Mucosa of descending colon (tissue), 3 donors: ENCODE data around the gene DLGAP4. TPM values are rescaled to one million over a fixed set of nuclear protein-coding genes. Genes with fewer than 3 reads are reported as not detected.

Source experiments
- ATAC-seq: fragments of 200-7000 bp; cut with Tn5 transposase; one replicate; pipeline ENCODE4 v1.9.1; 2020; ENCODE audit warnings: mild to moderate bottlenecking, moderate library complexity
- DNase-seq, 3 donors: peaks; one replicate each; pipeline ENCODE4 v3.0.0-alpha.2; 2020
- H3K36me3 ChIP-seq: fragments of 200-600 bp; one replicate; pipeline ENCODE4 v1.8.0; 2021; ENCODE audit warnings: low read depth, mild to moderate bottlenecking
- H3K4me1 ChIP-seq: fragments of 200-600 bp; one replicate; pipeline ENCODE4 v1.8.0; 2021; ENCODE audit warnings: low read depth, mild to moderate bottlenecking
- H3K4me3 ChIP-seq: fragments of 200-600 bp; one replicate; pipeline ENCODE4 v1.8.0; 2021; ENCODE audit warnings: mild to moderate bottlenecking
- H3K9me3 ChIP-seq: fragments of 200-600 bp; one replicate; pipeline ENCODE4 v1.8.0; 2021; ENCODE audit warnings: mild to moderate bottlenecking
- intact Hi-C, 2 donors: fragments of 100-400 bp; cut with DNase I in 1 of 2; cut with micrococcal nuclease in 1 of 2; formaldehyde crosslinking; loops; one replicate each; pipeline versions ENCODE4 v1.11.0 to v1.11.1; 2022; cut with DNase I, micrococcal nuclease
- total RNA-seq, 3 donors: library from RNA; stranded (reverse); fragmentation: NEBNext Ultra II Directional in 2 of 3; extraction: Animal tissue kit (Norgen Biotek cat#: 25700) in 2 of 3; gene quantifications; one replicate each; pipeline versions ENCODE4 v1.2.1 to v1.2.4, GENCODE V29; 2021 to 2023
- TF ChIP-seq, protein P1 (sequence below): fragments of 200-600 bp; IDR thresholded peaks from one replicate; pipeline ENCODE4 v1.8.0; 2022; ENCODE audit warnings: antibody characterized with exemption, mild to moderate bottlenecking
- donor health status: DM: no; HTN: no; CAD: no; lungs with moderate emphysema.
- donor health status: DM: no; HTN: no; CAD: no.
- donor health status: DM: no; HTN: yes; CAD: no.

DLGAP4 gene
- total RNA-seq, 3 donors from 2014 or later = 40.0 to 66.3 (median 43.5) TPM

DNA sequence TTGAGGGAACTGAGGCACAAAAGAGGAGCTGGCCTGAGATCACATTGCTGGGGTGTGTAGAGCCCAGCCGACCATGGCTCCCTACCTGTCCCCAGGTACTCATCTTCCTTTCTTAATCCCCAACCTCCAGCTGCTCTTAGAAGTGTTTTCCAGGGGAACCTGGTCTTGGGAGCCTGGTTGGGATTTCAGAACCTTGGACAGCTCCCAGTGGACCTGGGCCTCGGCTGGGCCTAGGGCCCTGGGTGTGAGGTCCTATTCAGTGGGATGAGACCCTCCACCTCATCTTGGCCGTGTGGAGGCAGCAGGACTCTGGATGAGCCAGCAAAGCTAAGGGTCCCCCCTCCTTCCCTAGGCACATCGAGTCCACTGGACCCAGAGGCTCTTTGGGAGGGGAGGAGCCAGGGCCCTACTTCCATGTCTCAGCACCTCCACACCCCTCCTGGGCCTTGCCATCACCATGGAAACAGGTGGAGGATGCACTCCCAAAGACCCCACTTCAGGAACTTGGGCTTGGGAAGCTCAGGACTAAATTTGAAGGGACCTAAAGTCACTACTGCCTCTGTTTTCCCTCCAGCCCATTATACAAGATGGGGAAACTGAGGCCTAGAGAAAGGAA lies 38.5 kb downstream of the DLGAP4 start:
- Histone ChIP-seq H3K36me3 (no peaks in the 10 kb centered on the region), H3K9me3 (no peaks in the 10 kb centered on the region), H3K4me1 (no peaks in the 10 kb centered on the region), H3K4me3 (no peak overlapping the region)
- TF ChIP-seq, protein P1, sequence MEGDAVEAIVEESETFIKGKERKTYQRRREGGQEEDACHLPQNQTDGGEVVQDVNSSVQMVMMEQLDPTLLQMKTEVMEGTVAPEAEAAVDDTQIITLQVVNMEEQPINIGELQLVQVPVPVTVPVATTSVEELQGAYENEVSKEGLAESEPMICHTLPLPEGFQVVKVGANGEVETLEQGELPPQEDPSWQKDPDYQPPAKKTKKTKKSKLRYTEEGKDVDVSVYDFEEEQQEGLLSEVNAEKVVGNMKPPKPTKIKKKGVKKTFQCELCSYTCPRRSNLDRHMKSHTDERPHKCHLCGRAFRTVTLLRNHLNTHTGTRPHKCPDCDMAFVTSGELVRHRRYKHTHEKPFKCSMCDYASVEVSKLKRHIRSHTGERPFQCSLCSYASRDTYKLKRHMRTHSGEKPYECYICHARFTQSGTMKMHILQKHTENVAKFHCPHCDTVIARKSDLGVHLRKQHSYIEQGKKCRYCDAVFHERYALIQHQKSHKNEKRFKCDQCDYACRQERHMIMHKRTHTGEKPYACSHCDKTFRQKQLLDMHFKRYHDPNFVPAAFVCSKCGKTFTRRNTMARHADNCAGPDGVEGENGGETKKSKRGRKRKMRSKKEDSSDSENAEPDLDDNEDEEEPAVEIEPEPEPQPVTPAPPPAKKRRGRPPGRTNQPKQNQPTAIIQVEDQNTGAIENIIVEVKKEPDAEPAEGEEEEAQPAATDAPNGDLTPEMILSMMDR = no peak
- DNase-seq = peak in 2 of 3 donors; percentile 47 to 64
- peak; percentile 38 for ATAC-seq
- intact Hi-C loops = no loop called here

DNA sequence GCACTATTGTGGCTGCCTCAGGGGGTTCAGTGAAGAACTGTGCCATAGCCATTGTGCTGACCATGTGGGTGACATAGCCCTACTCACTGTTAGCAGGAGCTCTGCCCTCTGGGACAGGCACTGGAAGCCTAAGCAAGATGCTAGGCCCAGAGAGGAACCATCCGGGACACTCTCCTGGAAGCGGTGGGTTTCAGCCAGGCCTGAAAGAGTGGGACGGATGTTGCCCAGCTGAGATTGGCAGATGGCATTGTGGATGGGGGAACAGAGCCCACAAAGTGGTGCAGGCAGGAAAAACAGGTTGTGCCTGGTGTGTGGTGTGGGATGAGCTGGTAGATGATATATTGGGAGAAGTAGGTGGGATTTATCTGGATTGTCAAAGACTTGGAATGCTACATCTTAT lies 40.1 kb downstream of the DLGAP4 start:
- Histone ChIP-seq H3K4me1 (no peaks in the 10 kb centered on the region), H3K36me3 (no peaks in the 10 kb centered on the region), H3K4me3 (no peak overlapping the region), H3K9me3 (no peaks in the 10 kb centered on the region)
- TF ChIP-seq, protein P1 = no peak
- DNase-seq (no peak), ATAC-seq (no peak)
- intact Hi-C loops = no loop called here

DNA sequence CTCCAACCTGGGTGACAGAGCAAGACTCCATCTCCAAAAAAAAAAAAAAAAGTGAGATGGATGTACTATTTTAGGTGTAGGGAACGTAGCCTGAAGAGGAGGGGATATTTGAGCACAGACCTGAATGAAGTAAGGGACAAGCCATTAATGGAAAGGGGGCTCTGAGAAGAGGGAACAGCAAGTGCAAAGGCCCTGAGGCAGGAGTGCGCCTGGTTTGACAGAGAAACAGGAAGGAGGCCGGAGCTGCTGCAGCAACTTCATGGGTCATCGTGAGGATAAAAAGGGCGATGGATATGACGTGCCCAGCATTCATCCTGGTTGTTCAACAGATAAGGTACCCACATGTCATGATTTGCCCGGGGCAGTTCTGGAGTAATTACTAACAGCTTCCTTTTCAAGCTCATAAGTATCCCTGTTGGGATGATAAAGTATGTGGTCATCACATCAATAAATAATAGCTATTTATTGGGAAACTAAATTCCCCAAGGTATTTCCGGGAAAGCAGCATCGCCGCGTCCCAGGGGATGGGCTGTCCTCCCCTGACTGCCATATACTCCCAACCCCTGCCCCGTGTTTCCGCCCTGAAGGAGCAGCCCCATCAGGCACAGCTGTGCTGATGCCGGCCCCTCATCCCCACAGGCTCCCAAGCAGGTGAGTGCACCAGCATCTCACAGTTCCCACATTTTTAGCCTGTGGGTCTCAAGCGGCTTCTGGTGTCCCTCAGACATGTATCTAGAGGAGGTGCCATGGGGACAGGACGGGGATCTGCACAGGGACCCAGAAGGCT lies 43.4 kb downstream of the DLGAP4 start:
- no peak for ATAC-seq
- no peaks in the 10 kb centered on the region for H3K4me1 ChIP-seq
- no peak overlapping the region for H3K4me3 ChIP-seq
- TF ChIP-seq, protein P1 = no peak
- no peaks in the 10 kb centered on the region for H3K9me3 ChIP-seq
- intact Hi-C loops = no loop called here
- H3K36me3 ChIP-seq = no peaks in the 10 kb centered on the region
- no peak for DNase-seq

DNA sequence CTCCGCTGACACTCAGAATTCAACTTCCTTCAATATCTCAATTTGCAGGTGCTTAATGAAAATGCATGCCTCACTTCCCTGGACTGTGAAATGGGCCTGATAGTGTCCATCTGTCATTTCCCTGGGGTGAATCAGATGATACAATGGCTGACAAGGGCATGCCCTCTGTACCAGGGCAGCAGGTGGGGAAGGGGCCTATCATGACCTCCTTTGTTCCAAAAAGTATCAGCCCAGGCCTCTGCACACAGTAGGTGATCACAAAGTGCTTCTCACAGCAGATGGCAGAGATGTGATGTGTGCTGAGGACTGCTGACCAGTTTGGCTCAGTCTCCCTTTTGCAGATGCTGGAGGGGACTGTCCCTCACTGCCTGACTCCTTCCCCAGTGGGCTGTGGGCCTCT lies 44.3 kb downstream of the DLGAP4 start:
- no peak for ATAC-seq
- H3K36me3 ChIP-seq = no peaks in the 10 kb centered on the region

DNA sequence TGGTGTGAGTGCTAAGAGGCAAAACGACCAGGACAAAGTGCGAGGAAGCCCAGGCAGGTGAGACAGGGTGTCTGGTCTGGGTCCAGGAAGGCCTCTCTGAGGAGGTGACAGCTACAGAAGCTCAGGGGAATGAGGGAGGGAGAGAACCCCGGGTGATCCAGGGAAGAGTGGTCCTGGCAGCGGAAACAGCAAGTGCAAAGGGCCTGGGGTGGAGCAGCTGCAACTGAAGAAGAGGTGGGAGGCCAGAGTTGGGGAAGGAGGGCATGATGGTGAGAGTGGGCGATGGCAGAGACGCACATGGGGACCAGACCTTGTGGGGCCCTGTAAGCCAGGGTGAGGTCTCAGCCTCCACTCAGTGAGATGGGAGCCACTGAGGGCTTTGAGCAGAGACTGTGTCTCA lies 45.8 kb downstream of the DLGAP4 start:
- H3K9me3 ChIP-seq = no peaks in the 10 kb centered on the region
- intact Hi-C loops = no loop called here
- DNase-seq (no peak), ATAC-seq (no peak)
- no peaks in the 10 kb centered on the region for H3K4me1 ChIP-seq
- no peaks in the 10 kb centered on the region for H3K36me3 ChIP-seq
- no peak overlapping the region for H3K4me3 ChIP-seq
- TF ChIP-seq, protein P1 = no peak

More for the DNA sequence above, 44.3 kb downstream of the DLGAP4 start:
- Histone ChIP-seq H3K9me3 (no peaks in the 10 kb centered on the region), H3K4me1 (no peaks in the 10 kb centered on the region), H3K4me3 (no peak overlapping the region)
- no peak for DNase-seq
- intact Hi-C loops = no loop called here
- TF ChIP-seq, protein P1 = no peak
